ENCODE data around the gene KCNG2. TPM values are rescaled to one million over a fixed set of nuclear protein-coding genes. Genes with fewer than 3 reads are reported as not detected.

The KCNG2 gene
- total RNA-seq, 1 donor from 2014 or later: not detected

- TF ChIP-seq CTCF (IDR thresholded peaks at IDR 0.05): no peak
- H3K4me3 Mint-ChIP-seq (ENCODE audit: unreplicated experiment): no peak overlapping the region
- H3K9me3 Mint-ChIP-seq (ENCODE audit: unreplicated experiment): peaks cover 2% of the 10 kb centered on the region
- no peaks in the 10 kb centered on the region for H3K4me1 Mint-ChIP-seq (ENCODE audit: unreplicated experiment)
- peaks cover 34% of the 10 kb centered on the region for H3K27me3 Mint-ChIP-seq (ENCODE audit: unreplicated experiment)
- DNase-seq (ENCODE audit: extremely low spot score, unreplicated experiment): no peak
- H3K36me3 Mint-ChIP-seq (ENCODE audit: unreplicated experiment): no peaks in the 10 kb centered on the region
- H3K27ac Mint-ChIP-seq (ENCODE audit: unreplicated experiment): no peak overlapping the region
These were observed 18.4 kb downstream of the KCNG2 start for GRCh38 chr18:79816092-79816491.

DNA sequence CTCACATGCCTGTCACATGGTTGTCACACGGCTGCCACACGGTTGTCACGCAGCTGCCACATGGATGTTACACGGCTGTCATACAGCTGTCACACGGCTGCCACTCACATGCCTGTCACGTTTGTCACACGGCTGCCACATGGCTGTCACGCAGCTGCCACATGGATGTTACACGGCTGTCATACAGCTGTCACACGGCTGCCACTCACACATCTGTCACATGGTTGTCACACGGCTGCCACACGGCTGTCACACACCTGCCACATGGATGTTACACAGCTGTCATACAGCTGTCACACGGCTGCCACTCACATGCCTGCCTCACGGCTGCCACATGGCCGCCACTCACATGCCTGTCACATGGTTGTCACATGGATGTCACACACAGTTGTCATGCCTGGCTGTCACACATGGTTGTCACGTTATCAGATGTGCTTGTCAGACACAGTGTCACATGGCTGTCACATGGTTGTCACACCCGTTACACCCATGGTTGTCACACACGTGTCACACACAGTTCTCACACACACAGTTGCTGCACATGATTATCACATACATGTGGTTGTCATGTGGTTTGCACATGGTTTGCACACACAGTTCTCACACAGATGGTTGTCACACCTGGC is 19.4 kb downstream of the KCNG2 start:
- Mint-ChIP-seq H3K27me3 (ENCODE audit: unreplicated experiment) (peaks cover 26% of the 10 kb centered on the region), H3K4me3 (ENCODE audit: unreplicated experiment) (no peak overlapping the region), H3K4me1 (ENCODE audit: unreplicated experiment) (no peaks in the 10 kb centered on the region), H3K27ac (ENCODE audit: unreplicated experiment) (no peak overlapping the region), H3K9me3 (ENCODE audit: unreplicated experiment) (no peaks in the 10 kb centered on the region), H3K36me3 (ENCODE audit: unreplicated experiment) (no peaks in the 10 kb centered on the region)
- peak; percentile 56 for DNase-seq (ENCODE audit: extremely low spot score, unreplicated experiment)
- no peak for TF ChIP-seq CTCF (IDR thresholded peaks at IDR 0.05)

DNA sequence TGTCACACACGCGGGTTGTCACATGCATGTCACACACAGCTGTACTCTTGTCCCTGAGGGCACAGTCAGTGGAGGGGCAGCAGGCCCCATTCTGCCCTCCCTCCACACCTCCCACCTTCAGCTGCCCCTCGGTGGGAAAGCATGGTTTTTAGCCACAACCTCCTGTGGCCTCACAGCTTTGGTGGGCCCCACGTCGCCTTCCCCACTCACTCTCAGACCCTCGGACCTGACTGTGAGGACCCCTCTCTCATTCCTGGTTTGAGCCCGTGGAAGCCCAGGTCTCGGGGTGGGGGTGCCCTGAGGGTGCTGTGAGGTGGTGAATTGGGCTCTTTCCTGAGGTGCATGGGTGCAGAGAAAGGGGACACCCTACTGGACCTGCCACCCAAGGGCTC is 19.9 kb downstream of the KCNG2 start:
- no peak overlapping the region for H3K4me3 Mint-ChIP-seq (ENCODE audit: unreplicated experiment)
- H3K4me1 Mint-ChIP-seq (ENCODE audit: unreplicated experiment): no peaks in the 10 kb centered on the region
- peaks cover 26% of the 10 kb centered on the region for H3K27me3 Mint-ChIP-seq (ENCODE audit: unreplicated experiment)
- TF ChIP-seq CTCF (IDR thresholded peaks at IDR 0.05): no peak
- DNase-seq (ENCODE audit: extremely low spot score, unreplicated experiment): peak; percentile 78
- no peaks in the 10 kb centered on the region for H3K9me3 Mint-ChIP-seq (ENCODE audit: unreplicated experiment)
- H3K27ac Mint-ChIP-seq (ENCODE audit: unreplicated experiment): no peak overlapping the region
- no peaks in the 10 kb centered on the region for H3K36me3 Mint-ChIP-seq (ENCODE audit: unreplicated experiment)

- Mint-ChIP-seq H3K4me3 (ENCODE audit: unreplicated experiment) (no peak overlapping the region), H3K9me3 (ENCODE audit: unreplicated experiment) (no peaks in the 10 kb centered on the region), H3K27me3 (ENCODE audit: unreplicated experiment) (peaks cover 25% of the 10 kb centered on the region), H3K4me1 (ENCODE audit: unreplicated experiment) (no peaks in the 10 kb centered on the region), H3K36me3 (ENCODE audit: unreplicated experiment) (no peaks in the 10 kb centered on the region), H3K27ac (ENCODE audit: unreplicated experiment) (no peak overlapping the region)
- TF ChIP-seq CTCF (IDR thresholded peaks at IDR 0.05): no peak
- peak; percentile 70 for DNase-seq (ENCODE audit: extremely low spot score, unreplicated experiment)
These were observed 20.3 kb downstream of the KCNG2 start for GRCh38 chr18:79818036-79818435.

DNA sequence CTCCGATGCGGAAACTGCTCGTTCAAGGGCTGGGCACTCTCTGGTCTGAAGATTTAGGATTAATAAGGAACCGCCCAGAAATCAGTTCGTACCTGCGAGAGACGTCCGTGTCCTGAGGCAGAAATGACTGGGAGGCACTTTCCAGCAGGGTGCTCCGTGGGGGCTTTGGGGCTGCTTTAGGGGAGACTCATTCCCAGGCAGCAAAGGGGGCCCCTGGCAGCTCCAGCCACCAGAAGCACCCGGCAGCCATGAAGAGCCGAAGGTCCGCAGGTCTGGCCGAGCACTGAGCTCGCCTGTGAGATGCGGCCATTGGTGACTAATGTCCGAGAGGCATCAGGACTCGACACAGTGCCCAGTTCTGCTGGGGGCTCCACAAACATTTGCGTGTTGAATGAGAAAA is 20.9 kb downstream of the KCNG2 start:
- H3K27me3 Mint-ChIP-seq (ENCODE audit: unreplicated experiment): peaks cover 24% of the 10 kb centered on the region
- no peaks in the 10 kb centered on the region for H3K36me3 Mint-ChIP-seq (ENCODE audit: unreplicated experiment)
- TF ChIP-seq CTCF (IDR thresholded peaks at IDR 0.05): no peak
- no peak overlapping the region for H3K27ac Mint-ChIP-seq (ENCODE audit: unreplicated experiment)
- DNase-seq (ENCODE audit: extremely low spot score, unreplicated experiment): no peak
- no peaks in the 10 kb centered on the region for H3K9me3 Mint-ChIP-seq (ENCODE audit: unreplicated experiment)
- no peaks in the 10 kb centered on the region for H3K4me1 Mint-ChIP-seq (ENCODE audit: unreplicated experiment)
- H3K4me3 Mint-ChIP-seq (ENCODE audit: unreplicated experiment): no peak overlapping the region
